Gastroesophageal sphincter (tissue), 4 donors: Measurements from ENCODE around the gene MGARP. TPM values are rescaled to one million over a fixed set of nuclear protein-coding genes. Genes with fewer than 3 reads are reported as not detected.

Experiments used
- ATAC-seq: fragments of 150-250 bp; one replicate; pipeline ENCODE4 v1.9.1; 2016; ENCODE audit warnings: mild to moderate bottlenecking, moderate library complexity
- H3K27ac ChIP-seq, 4 donors: fragments of 200-600 bp; sonication (generic) in 3 of 4; 1 replicate in 3 of 4; 2 replicates in 1 of 4; pipeline ENCODE4 v1.5.1; 2016 to 2019
- H3K27me3 ChIP-seq: fragments of 200-600 bp; sonication (generic); one replicate; pipeline ENCODE4 v1.5.1; 2019
- H3K36me3 ChIP-seq, 2 donors: fragments of 200-600 bp; sonication (generic); one replicate each; pipeline ENCODE4 v1.5.1; 2019; ENCODE audit warnings: control low read depth in 1 of 2
- H3K4me1 ChIP-seq, 3 donors: fragments of 200-600 bp; sonication (generic); 1 replicate in 2 of 3; 2 replicates in 1 of 3; pipeline ENCODE4 v1.5.1; 2016 to 2019; ENCODE audit warnings: control low read depth in 2 of 3
- H3K4me3 ChIP-seq, 2 donors: fragments of 200-600 bp; sonication (generic); one replicate each; pipeline ENCODE4 v1.5.1; 2019; ENCODE audit warnings: mild to moderate bottlenecking in 1 of 2, moderate library complexity in 1 of 2
- H3K9me3 ChIP-seq, 3 donors: fragments of 200-600 bp; sonication (generic); one replicate each; pipeline ENCODE4 v1.5.1; 2017 to 2019; ENCODE audit warnings: control low read depth in 2 of 3
- EP300 ChIP-seq: sonication (generic); formaldehyde crosslinking; IDR thresholded peaks from one replicate; pipeline ENCODE4 v1.6.1; 2017; ENCODE audit warnings: antibody characterized with exemption, mild to moderate bottlenecking
- POLR2A ChIP-seq, 2 donors: fragments of 450-650 bp; IDR thresholded peaks; one replicate each; pipeline ENCODE4 v1.6.1; 2017; ENCODE audit warnings: antibody characterized with exemption in 2 of 2, mild to moderate bottlenecking in 2 of 2, moderate library complexity in 1 of 2
- POLR2AphosphoS5 ChIP-seq: sonication (generic); formaldehyde crosslinking; IDR thresholded peaks from one replicate; pipeline ENCODE4 v1.6.1; 2017; ENCODE audit warnings: antibody characterized with exemption
- WGBS, 2 donors: methylation state at CpG; one replicate each; pipeline ENCODE4 v1.1.5; 2018; ENCODE audit warnings: low coverage in 1 of 2; 5-methylcytosine and 5-hydroxymethylcytosine counted together
- total RNA-seq, 4 donors: library from RNA; depleted of rRNA; stranded (reverse); fragments of >200 nt; gene quantifications; one replicate each; pipeline ENCODE4 v1.1.0, GENCODE V29; 2016
- TF ChIP-seq, protein P1 (sequence below), 4 experiments: fragments of 200-600 bp in 2 of 4; fragments of 450-650 bp in 2 of 4; sonication (generic) in 1 of 4; IDR thresholded peaks; one replicate each; pipeline ENCODE4 v1.5.1; 2017 to 2019; ENCODE audit warnings: antibody characterized with exemption in 4 of 4, mild to moderate bottlenecking in 2 of 4, moderate library complexity in 2 of 4

The MGARP gene
- total RNA-seq, 4 donors from 2014 or later, result 0.94 to 6.5 (median 1.7) TPM

DNA sequence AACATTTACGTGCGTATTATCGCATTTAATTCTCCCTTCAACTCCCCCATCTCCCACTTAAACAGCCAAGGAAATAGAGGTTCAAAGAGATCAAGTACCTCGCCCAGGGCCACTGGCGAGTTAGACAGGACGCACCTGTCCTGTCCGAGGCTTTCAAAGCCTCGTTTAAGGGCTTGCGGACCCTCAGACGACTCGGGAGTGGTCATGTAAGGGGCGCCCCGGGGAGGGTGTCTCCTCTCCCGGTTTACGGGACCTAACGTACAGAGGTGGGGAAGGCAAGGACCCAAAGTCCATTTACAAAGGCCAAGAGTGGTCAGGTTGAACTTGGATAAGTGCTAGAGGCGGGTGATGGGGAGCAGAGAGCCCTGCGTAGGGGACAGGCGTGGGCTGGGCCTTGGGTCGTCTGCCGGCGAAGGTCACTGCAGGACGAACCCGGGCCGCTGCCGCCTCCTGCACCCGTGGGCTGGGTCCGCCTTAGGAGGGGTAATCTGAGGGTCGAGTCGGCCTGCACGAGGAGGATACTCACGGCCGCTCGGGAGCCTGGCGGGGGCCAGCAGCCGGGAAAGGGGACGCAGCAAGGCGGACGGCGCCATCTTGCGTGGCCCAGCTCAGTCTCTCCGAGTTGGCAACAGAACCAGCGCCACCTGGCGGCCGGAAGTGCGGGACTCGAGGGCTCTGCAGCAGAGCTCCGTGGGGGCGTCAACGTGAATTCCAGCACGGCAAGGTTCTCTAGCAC lies 15.3 kb upstream of the MGARP start:
- Histone ChIP-seq H3K27me3 (no peaks in the 10 kb centered on the region), H3K36me3 (peaks cover 0 to 33% of the 10 kb centered on the region in 2 donors), H3K9me3 (no peaks in the 10 kb centered on the region), H3K27ac (peak overlapping the region; percentile 54 to 92 (median 88)), H3K4me3 (peak overlapping the region; percentile 80 to 87), H3K4me1 (peaks cover 0 to 74% (median 15%) of the 10 kb centered on the region in 3 donors)
- TF ChIP-seq POLR2AphosphoS5, result peak; percentile 70
- no peak for TF ChIP-seq EP300
- TF ChIP-seq, protein P1, sequence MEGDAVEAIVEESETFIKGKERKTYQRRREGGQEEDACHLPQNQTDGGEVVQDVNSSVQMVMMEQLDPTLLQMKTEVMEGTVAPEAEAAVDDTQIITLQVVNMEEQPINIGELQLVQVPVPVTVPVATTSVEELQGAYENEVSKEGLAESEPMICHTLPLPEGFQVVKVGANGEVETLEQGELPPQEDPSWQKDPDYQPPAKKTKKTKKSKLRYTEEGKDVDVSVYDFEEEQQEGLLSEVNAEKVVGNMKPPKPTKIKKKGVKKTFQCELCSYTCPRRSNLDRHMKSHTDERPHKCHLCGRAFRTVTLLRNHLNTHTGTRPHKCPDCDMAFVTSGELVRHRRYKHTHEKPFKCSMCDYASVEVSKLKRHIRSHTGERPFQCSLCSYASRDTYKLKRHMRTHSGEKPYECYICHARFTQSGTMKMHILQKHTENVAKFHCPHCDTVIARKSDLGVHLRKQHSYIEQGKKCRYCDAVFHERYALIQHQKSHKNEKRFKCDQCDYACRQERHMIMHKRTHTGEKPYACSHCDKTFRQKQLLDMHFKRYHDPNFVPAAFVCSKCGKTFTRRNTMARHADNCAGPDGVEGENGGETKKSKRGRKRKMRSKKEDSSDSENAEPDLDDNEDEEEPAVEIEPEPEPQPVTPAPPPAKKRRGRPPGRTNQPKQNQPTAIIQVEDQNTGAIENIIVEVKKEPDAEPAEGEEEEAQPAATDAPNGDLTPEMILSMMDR (IDR thresholded peaks at IDR 0.05), result peak; percentile 93 to 98 (median 95)
- peak; percentile 41 to 46 for TF ChIP-seq POLR2A (IDR thresholded peaks at IDR 0.05)
- WGBS, 2 donors, result 0 to 1% methylated on average over 5 to 22 of the region's 51 CpGs
- ATAC-seq, result peak; percentile 97

DNA sequence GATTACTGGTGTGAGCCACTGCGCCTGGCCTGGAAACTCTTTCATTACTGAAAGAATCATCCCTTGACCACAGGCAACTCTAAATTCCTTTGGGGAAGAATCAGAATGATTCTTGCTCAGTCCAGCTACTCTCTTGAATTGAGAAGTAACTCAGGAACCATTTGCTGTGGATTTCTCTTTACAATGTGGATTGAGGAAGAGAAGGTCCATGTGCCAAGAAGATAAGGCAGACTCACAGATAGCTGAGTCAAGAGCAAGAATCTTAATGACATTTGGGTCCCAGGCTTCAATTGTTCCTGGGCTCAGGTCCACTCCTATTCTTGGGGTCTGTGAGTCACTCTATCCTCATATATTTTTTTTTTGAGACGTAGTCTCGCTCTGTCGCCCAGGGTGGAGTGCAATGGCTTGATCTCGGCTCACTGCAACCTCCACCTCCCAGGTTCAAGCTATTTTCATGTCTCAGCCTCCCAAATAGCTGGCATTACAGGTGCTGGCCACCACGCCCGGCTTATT lies 6.2 kb upstream of the MGARP start:
- Histone ChIP-seq H3K27ac (no peak overlapping the region), H3K9me3 (no peaks in the 10 kb centered on the region), H3K27me3 (no peaks in the 10 kb centered on the region), H3K4me3 (no peak overlapping the region), H3K4me1 (no peaks in the 10 kb centered on the region), H3K36me3 (peaks cover 0 to 42% of the 10 kb centered on the region in 2 donors)
- WGBS, 2 donors, result 88% methylated on average over 7 of the region's 7 CpGs; no CpG with 5 or more reads in 1 of the 2 donors
- ATAC-seq, result no peak
- TF ChIP-seq, protein P1 (IDR thresholded peaks at IDR 0.05), result no peak
- TF ChIP-seq POLR2AphosphoS5, result no peak
- TF ChIP-seq EP300, result no peak
- no peak for TF ChIP-seq POLR2A (IDR thresholded peaks at IDR 0.05)

DNA sequence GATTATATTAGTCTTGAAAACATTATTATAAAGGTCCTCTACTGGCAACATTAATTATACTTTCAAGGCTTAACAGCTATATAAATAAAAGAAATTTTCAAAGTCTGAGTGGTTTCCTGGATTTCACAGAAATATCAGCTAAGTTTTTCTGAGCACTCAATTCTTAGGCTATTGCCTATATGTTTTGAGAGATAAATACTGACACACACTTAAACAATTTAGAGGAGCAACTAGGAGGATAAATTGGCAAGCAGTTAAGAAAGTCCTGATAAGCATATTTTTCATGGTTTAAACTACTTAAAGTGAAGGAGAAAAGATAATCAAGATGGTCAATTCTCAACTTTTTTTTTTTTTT lies 2.7 kb upstream of the MGARP start:
- Histone ChIP-seq H3K36me3 (peaks cover 0 to 8% of the 10 kb centered on the region in 2 donors), H3K9me3 (no peaks in the 10 kb centered on the region), H3K27me3 (peaks cover 21% of the 10 kb centered on the region), H3K27ac (no peak overlapping the region), H3K4me3 (no peak overlapping the region), H3K4me1 (peaks cover 0 to 15% (median 0%) of the 10 kb centered on the region in 3 donors)
- TF ChIP-seq POLR2AphosphoS5 (no peak), EP300 (no peak), POLR2A (IDR thresholded peaks at IDR 0.05) (no peak)
- TF ChIP-seq, protein P1 (IDR thresholded peaks at IDR 0.05), result no peak
- ATAC-seq, result no peak

DNA sequence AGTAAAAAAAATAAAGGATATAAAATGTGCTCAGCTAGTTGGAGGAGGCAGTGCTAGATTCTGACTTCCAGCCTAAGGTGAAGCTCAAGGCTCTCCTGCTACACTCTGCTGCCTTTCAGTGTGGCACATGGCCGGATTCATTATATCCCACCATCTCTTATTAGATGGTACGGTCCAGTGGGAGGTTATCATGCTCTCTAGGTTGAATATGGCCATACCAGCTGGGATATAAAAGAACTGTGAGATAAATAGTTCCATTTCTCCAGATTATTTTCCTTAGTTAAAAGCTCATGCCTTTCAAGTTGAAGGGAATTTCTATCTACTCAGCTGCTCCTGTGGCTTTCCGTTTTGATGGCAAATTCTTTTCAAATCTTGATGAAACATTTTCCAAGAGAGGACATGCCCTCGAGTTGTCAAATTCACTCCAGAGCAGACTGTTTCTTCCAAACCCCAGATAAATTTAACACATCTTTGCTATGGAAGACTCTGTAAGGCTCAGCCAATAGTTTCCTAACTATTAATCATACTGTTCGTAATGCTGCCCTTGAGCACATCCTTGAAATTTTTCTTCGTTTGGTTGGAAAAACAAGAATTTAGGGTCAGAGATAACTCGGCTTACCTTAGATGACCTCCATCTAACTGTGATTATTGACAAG lies 2.2 kb upstream of the MGARP start:
- Histone ChIP-seq H3K4me3 (no peak overlapping the region), H3K4me1 (peaks cover 0 to 15% (median 0%) of the 10 kb centered on the region in 3 donors), H3K27me3 (peaks cover 23% of the 10 kb centered on the region), H3K27ac (no peak overlapping the region), H3K36me3 (peaks cover 0 to 3% of the 10 kb centered on the region in 2 donors), H3K9me3 (no peaks in the 10 kb centered on the region)
- TF ChIP-seq POLR2AphosphoS5, result no peak
- no peak for TF ChIP-seq EP300
- no peak for TF ChIP-seq POLR2A (IDR thresholded peaks at IDR 0.05)
- TF ChIP-seq, protein P1 (IDR thresholded peaks at IDR 0.05), result no peak
- no peak for ATAC-seq
- WGBS, 2 donors, result 48 to 64% methylated on average over 6 to 7 of the region's 7 CpGs
